Uterus (tissue), 2 donors: ENCODE results near the gene AKR7A2.
A peak's percentile ranks its signal among the peaks of the same experiment; 100 is the strongest.

Experiments used
- CTCF ChIP-seq, 4 experiments: fragments of 200-600 bp in 2 of 4; fragments of 450-650 bp in 2 of 4; sonication (generic) in 2 of 4; IDR thresholded peaks; one replicate each; pipeline ENCODE4 v1.5.1; 2016 to 2019; ENCODE audit warnings: antibody characterized with exemption in 4 of 4, mild to moderate bottlenecking in 2 of 4, moderate library complexity in 1 of 4
- POLR2A ChIP-seq, 2 donors: fragments of 450-650 bp; IDR thresholded peaks; one replicate each; pipeline ENCODE4 v1.6.1; 2016; ENCODE audit warnings: antibody characterized with exemption in 2 of 2, mild to moderate bottlenecking in 1 of 2, moderate library complexity in 1 of 2

- TF ChIP-seq CTCF (IDR thresholded peaks at IDR 0.05): no peak
- peak in 1 of 2 donors; percentile 10 for TF ChIP-seq POLR2A (IDR thresholded peaks at IDR 0.05)
Measured at GRCh38 chr1:19324665-19324990, 12.7 kb upstream of the AKR7A2 start.
